Stimulated activated CD8-positive, alpha-beta memory T cell treated with anti-CD3 and anti-CD28 coated beads, Interleukin-4, amount 100 ng/mL, for 4 hours (primary cell): ENCODE measurements around the gene MTUS2.
"Not testable (repeated sequence)": the region's sequence is repeated elsewhere in the genome, so short reads cannot be mapped to it uniquely, and the experiment has no call there.

Source experiments
- DNase-seq, 2 donors: peaks; one replicate each; pipeline ENCODE4 v3.0.0-alpha.2; 2020; ENCODE audit warnings: low read depth in 2 of 2, low spot score in 1 of 2

Gene MTUS2

DNA sequence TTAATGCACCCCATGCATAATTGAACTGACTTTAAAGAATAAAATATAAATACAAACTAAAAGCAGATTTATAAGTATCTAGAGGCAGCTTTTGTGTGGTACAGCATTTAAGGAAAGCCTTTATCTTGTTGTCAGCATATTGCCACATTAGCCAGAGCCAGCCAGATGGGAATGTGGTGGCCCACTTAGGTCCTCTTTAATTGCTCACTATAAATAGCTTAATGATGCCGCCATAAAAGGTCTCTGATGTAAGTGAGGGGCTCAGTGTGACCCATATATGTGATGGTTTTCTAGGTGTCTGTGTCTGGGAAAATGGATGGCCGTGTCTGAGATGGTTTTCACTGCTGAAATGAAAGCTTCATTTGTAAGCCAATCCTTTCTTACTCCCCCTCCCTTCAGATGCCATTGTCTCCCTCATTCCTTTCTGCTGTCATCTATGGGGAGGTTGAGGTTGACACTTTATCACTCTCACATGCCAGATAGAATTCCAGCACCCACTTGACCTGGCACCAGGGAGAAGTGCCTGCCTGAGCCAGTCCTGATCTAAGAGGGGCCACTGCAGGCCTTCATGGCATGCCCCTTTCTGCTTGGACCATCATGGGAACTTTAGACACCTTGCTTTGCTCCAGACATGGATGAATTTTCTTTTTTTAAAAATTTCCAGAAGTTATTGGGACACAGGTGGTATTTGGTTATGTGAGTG, 135.3 kb downstream of the MTUS2 start:
- no peak for DNase-seq

DNA sequence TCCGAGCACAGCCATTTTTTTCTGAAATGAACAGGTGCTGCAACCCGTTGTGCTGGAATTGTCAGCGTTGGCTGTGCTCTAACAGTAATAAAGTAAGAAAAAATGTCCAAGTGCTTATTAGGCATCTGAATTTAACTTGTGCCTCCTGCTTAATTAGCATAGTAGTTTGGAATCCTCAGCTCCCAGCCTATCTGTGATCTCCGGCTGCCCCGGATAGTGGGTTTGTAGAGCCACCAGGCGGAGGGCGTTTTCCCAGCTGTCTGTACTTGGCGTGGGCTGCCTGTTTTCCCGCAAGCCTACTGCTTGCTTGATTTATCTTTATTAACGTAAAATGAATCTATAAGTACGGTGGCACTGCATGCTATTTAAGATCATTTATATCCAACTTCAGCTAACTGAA, 137.9 kb downstream of the MTUS2 start:
- DNase-seq, result no peak

DNA sequence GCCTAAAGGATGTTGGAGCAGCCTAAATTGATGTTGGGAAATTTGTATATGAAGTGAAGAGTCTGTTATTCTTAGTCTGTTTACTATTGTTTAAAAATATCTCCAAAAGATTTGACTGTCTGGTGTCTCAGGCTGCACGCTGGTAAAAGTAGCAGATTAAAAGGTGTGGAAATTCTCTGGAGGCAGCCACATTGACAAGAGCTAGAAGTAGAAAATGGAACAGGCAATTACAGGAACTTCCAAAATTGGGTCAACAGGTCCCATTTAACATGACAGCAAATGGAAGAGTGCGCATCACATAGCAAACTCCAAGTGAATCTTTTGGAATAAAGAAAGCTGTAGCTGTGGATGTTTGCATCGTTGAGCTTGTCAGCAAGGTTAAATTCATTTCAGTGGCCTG, 138.3 kb downstream of the MTUS2 start:
- no peak for DNase-seq

DNA sequence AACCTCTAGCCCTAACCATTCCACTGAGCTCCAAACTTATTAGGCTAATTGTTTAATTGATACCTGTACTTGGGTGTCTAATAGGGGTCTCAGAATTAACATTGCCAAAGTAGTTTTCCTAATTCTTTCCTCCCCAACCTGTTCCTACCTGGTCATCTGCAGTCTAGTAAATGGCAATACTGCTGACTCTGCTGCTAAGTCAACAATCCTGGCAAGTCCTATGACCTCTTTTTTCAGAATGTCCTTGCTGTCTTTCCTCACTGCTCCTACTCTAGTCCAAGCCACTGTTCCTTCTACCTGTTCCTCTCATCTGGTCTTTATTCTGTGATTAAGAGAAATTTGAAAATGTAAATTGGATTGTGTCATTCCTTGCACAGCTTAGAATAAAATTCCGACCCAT, 143.9 kb downstream of the MTUS2 start:
- DNase-seq, result no peak

DNA sequence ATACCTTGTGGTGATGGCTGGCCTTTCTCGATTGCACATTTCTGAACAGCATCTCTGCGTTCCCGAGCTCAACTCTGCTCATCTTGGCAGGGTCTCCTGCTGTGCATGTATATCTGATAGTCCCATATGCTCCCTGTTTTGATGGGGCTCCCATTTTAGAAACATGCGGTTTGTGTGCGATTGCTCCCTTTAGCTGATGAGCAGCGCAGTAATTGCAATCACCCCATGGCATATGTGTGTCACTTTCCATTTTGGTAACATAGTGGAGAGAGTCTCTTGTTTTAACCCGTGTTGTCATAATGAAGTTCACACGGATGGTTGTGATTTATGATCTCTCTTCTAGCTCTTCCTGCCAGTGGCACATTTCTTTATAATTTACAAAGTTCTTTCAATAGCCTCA, 144.7 kb downstream of the MTUS2 start:
- DNase-seq, result no peak

DNA sequence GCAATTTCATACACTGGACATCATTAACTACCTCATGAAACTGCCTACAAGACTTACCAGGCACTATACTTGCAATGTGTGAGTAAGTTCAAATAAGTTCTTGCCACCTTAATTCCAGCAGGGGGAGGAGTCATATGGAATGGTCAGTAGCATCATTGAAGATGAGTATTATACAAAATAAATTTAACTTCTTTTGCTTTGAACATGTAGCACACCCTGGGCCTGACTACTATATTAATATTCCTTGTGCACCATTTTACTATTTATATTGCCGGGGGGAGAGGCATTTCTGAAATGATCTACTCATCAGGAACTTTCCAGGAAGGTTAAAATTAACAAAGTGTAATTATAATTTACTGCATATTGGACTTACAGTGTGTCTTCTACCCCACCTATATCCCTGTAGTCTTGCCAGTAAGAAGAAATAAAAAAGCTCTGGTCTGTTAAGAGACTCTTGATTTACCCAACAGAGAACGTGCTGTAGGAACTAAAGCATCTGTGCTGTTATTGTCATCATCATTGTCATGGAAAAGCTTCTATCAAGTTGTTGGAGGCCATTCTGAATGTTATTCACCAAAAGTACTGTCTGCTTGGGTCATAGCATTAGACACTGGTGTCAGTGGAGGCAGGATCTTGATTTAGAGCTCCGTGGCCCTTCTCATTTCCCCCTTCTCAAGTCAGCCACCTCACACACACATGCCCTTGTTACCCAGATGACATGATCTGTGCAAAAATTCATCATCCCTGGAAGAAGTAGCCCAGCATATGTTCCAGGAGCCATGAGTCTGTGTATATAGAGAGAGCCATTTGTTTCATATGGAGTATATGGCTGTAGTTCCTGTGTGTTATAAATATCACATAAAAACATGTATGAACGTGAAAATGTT, 147.1 kb downstream of the MTUS2 start:
- DNase-seq, result no peak

DNA sequence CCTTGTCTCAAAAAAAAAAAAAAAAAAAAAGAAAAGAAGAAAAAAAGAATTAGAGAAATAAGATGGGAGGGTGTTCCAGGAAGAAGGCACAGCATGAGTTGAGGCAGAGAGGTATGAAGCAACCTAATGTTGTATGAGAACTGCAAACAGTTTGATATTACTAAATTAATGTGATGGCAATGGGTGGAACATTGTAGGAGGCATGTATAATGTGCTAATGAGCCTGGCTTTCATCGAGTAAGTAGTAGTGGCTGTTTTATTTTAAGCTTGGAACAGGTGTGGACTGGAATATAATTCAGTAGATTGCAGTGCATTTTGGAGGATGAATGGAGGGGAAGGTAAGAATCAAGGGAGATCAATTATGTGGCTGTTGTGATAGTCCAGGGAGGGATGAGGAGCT, 156.1 kb downstream of the MTUS2 start:
- DNase-seq, result no peak

DNA sequence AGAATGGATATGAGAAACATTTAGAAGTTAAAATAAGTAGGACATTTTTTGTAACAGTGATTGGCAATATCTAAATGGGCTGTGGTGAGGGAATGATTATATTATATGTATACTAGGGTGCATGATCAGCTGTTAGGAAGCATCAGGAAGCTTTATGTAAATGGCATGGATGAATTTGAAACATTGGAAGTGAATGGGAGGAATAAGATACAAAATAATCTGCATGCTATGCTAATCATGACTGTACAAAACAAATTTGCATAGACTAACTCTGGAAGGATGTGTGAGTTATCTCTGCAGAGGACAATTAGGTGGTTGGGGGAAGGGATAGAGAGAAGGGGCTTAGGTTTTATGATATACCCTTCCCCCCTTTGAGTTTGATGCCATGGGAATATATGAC, 156.5 kb downstream of the MTUS2 start:
- no peak for DNase-seq

DNA sequence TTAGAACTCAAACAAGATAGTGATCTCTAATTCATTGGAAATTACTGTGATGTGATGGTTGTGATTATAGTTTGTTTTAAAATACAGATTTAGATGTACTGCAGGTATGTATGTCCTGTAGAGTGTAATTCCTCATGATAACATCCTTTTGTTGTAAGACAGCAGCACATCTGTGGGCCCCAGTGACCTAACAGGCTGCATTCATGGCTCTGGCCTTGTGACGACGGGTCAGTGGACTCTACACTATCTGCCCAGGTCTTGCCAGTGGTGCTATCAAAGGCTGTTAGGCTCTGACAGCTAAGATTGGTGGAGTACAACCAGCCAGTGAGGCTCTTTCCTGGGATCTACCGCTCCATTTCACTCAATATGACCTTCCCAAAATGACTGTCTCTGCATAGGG, 158.4 kb downstream of the MTUS2 start:
- DNase-seq, result no peak

DNA sequence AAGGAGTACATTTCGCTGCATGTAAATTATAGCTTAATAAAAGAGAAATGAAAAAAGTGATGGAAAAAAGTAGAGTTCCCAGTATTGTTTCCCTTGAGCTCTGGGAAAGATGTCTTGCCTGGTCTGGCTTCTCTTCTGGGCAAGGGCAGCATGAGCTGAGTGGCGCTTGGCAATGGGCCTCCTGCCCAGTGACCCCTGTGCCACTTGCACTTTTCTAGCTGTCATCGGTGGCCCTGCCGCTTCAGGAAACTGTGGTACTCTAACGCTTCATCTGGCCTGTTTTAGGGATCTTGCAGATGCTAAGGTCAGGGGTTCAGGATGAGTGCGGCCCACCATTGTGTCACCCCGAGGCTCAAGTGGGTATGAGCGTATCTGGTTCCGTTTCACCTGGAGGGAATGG, 161.4 kb downstream of the MTUS2 start:
- DNase-seq, result no peak

DNA sequence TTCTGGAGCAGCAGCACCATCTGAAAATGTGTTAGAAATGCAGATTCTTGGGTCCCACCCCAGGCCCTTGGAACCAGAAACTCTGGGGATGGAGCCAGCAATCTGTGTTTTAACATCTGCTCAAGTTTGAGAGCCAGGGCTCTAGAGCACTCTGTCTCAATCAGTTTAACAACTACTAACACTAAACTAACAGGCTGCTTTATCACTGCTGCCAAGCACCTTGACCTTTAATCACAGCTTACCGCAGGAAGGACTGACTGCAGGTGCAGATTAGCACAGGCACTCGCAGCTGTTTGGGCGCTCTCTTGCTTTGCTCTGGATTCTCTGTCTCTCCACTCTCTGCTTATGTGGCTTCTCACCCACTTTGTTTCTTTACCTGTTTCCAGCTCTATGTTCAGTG, 163.5 kb downstream of the MTUS2 start:
- no peak for DNase-seq

DNA sequence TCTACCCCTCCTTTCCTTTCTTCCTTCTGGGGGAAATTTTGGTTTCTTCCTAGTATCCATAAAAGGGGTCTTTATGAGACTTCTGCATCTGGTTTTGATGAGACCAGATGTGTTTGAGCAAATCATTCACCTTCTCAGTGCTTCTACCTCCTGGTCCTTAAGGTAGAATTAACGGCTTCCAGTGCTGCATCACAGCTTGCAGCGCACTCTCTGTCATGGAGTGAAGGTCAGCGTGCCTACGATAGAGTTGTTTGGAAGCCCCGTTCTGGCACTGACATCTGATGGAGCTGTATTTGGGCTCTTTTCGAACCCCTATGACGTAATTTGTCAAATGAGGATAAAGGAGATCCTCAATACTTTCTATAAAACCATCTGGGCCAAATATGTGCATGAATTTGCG, 164.2 kb downstream of the MTUS2 start:
- DNase-seq, result no peak

DNA sequence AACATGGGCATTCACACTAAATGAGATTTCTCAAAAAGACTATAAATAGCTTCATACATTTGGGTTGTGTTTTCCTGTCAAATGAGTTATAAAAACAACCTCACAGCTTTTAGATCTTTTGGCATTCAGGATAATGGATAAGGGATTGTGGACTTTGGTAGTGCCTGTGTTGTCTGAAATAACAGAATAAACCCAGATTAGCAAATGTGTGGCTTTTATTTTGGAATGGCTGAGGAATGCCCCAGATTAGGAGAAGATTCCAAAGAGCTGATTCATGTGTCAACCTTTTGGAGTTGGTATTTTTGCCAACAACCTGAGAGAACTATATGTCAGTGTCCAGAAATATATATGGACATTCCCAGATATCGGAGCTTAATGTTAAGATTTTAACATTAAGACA, 164.7 kb downstream of the MTUS2 start:
- DNase-seq, result no peak

DNA sequence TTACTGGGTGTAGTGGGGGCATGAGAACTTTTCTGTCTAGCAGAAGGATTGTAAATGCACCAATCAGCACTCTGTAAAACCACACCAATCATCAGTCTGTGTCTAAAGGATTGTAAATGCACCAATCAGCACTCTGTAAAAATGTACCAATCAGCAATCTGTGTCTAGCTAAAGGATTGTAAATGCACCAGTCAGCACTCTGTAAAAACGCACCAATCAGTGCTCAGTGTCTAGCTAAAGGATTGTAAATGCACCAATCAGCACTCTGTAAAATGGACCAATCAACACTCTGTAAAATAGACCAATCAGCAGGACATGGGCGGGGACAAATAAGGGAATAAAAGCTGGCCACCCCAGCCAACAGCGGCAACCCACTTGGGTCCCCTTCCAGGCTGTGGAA, 170.2 kb downstream of the MTUS2 start:
- DNase-seq, result not testable (repeated sequence)

DNA sequence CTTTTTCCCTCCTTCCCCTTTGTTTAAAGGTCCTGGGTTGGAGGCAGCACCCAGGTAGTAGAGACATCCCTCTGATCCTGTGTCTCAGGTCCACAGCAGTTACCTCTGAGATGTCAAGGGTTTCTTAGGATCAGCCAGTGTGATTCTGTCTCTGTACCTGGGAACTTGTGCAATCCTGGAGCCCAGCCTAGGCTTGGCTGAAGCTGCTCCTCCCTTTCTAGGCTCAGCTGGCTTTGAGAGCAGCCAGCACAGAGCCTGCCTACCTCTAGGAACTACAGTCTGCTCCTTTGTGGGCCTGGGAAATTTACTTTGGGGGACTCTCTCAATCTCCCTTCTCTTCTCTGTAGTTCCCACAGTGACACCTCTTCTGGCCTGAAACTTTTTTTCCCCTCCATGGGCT, 171.6 kb downstream of the MTUS2 start:
- DNase-seq, result no peak

DNA sequence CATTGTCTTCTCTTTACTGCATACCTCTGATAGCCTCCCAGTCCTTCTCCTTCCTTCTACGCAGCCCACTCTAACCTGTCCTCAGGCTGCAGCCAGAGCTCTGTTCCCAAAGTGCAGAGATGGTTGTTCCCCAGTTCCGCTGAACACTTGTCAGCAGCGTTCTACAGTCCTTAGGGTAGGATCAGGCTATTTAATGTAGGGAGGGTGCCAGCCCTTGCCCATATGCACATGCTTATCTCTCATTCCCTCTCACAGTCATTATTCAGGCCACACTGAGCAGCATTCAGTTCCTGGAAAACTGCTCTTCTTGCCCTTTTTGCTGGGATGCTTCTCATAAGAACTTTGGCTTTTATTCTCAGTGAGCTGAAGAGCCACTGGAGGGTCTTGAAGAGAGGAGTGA, 180.7 kb downstream of the MTUS2 start:
- no peak for DNase-seq

DNA sequence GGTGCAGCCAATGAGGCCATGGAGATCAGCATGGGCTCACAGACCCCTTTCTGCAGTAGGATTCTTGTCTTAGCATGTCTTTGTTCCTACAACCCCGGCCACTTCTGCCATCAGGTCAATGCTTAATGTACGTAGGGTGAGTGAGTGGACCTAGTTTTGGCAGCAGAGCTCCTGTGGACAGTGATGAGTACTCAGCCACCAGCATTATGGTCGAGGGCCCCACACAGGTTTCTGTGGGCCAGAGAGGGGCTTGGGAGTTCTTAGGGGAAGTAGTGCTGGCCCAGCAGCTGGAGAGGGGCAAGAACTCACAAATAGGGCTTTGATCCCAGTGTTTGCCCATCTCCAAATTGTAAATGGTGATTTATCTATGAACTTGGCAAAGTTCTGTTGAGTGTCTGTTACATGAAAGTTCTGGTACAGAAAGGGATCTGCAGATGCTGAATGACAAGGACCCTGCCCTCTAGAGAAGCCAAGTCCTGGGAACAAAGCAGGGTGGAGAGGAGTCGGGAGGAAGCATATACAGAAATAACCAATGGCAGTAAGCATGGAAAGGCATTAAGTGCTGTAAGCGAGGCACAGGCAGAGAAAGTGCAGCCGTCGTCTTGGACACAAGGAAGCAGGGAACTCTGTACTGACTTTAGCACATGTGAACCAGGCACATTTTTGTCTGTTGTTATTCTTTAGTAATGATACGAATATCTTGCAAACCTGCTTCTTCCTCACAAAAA, 185.1 kb downstream of the MTUS2 start:
- DNase-seq, result no peak

DNA sequence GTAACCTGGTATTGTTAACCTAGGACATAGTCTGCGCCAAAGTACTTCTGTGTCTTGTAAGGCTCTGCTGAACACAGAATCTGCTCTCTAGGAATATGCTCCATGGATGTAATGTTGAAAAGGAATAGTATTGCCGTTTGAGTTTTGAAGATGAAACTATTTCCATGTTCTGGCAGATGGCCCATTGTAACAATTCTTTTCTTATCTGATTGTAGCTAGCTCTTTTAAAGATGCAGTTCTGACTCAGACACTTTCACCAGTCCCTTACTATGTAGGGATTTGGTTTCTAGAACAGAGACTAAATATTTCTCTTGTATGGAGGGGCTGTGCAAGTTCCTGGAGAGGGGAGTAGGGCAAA, 185.6 kb downstream of the MTUS2 start:
- no peak for DNase-seq

DNA sequence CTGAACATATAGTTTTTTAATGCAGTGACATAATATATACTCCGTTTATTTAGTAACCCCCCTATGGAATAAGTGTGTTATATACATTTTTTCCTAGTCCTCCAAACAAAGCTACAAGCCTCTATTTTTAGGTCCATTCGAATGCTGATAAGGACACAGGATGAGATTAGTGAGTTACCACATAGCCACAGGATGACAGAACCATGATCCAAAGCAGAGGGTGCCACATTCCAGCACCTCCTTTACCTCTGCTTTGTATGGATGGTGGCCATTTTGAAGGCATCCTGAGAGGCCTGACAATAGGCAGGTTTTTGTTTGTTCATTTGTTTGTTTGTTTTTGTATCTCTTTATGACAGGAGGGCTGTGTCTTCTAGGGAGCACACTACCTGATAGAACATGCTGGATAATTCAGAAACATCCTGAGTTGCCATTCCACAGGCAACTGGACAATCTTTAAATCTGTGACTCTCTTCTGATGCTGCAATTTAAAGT, 186.3 kb downstream of the MTUS2 start:
- DNase-seq, result no peak

DNA sequence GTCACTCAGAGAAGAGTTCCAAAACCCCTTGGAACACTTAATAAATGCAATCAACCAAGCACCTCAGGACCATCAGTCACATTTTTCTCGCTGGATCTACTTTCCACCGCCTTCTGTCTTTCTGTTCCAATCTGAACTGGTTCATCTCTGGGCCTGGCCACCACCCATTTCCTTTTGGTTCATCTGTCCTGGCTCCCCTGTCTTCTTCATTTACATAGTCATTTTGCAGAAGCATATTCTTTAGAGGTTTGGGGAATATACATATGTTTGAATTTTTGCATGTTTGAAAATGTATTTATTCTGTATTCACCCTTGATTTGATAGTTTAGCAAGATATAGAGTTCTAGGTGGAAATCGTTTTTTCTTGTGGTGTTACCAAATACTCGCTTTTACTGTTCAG, 188.2 kb downstream of the MTUS2 start:
- DNase-seq, result no peak

DNA sequence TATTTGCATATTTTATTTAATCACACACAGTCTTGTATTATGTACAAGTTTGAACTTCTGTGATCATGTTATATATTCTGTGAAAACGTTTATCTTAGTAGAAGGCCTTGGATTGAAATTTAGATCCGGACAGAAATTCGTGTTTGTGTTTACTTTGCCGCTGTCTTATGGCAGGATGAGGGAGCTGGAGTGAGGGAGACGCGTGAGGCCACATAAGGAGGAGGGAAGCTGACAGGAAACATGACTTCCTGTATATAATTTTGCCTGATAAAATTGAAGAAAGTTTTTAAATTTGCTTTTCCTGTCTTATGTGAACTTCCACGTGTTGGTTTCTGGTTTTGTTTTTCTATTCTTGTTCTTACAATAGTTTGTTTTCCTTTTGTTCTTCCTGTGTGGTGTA, 200.2 kb downstream of the MTUS2 start:
- no peak for DNase-seq

DNA sequence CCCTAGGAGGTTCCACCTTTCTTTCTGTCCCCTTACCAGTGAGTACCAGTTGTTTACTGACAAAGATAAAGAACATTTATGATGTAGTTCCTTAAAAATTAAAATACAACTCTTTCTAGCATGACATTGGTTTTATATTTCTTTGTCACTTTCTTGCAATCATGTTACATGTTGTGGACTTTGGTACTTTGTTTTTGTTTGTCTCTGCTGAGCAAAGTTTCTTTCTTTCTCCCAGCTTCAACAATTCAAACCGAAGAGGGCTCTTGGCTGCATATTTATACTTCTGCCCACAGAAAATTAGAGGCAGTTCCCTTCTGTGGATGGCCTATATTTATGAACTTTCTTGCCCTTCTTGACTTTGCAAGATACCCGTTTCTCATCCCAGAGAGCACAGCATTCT, 201.2 kb downstream of the MTUS2 start:
- no peak for DNase-seq
